ENCODE measurements around the gene TSPAN5.

The TSPAN5 gene

DNA sequence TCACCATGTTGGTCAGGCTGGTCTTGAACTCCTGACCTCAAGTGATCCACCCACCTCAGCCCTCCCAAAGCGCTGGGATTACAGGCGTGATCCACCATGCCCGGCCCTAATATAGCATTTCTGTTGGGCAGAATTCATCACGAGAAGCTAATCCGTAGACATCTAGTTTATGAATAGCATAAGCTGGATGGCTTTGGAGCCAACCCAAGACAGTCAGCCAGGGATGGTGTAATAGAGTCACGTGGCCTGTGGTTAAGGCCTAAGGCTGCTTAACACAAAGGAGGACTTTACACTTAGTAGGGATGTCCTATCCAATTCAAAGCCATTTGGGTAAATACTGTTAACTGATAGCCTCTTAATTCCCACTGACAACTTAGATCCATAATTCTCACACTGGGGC lies 223.6 kb downstream of the TSPAN5 start:
- DNase-seq, result no peak

DNA sequence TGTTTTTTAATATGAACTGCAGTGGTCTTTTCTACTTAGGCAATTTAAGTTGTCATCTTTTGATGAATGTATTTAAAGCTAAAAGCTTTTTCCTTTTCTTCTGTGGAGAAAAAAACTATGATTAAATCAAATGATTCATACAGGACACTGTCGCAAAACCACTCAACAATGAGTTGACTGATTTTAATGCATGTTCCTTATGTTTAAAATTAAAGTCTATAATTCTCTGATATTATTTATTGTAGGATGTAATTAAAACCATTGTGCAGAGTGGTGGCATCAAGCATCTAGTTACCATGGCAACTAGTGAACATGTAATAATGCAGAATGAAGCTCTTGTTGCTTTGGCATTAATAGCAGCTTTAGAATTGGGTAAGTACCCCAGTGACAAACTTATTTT lies 224.7 kb downstream of the TSPAN5 start:
- DNase-seq, result no peak

DNA sequence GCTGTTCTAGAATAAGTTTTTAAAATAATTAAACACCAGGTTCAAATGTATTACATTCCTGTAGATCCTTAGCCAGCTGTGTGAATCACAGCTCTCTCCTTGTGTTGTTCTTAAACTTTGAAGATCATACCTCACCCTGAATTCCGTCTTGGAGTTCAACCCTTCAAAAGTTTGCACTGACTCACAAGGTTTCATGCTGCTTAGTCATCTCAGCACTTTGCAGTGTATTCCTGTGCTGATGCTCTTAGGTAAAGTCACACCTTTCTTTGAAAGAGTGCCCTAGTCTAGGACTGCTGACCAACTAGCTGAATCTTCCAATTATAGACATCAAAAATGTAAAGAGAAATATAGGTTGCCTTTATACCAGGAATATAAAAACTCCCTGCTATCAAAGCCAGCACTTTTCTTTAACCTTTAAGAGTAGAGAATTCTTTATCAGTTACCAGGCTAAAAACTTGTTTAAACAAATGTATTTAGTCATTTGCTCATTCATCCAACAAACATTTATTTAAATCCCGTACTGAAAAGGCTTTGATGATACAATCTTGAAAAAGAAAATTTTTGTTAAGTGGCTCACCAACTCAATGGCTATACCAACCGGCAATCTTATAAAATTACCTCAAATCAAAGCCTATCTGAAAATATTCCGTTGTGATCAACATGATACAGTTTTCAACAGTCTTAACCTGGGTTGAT lies 227.6 kb downstream of the TSPAN5 start:
- DNase-seq, result no peak

DNA sequence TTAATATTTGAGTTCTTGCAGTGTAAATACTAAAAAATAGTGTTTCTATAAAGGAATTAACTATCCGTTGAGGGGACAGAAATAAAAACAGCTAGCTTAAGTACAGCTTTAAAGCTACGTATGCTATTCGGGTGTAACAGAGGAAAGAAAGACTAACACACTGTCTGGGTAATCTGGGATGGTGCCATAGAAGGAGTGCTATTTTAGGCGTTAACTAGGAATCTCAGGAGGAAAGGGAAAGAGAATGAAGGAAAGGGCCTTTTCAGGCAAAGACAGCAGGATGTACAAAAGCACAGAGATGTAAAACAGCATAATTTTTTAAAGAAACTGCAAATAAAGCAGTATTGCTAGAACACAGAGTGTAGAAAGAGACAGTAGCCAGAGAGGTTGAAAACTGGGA lies 235.4 kb downstream of the TSPAN5 start:
- no peak for DNase-seq

DNA sequence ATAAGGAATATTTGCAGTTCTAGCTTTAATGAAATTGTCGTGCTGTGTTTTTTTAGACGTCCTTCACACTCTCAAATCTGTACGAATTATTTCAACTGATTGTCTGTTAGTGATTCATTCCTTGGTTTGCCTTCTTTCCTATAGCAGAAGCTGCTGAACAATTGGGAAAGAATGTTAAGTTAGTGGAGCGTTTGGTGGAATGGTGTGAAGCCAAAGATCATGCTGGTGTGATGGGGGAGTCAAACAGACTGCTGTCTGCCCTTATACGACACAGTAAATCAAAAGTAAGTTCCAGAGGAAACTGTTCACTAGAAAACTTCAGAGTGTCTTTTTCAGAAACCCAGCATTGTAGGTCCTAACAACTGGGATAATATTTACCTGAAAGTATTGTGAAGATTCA lies 237.3 kb downstream of the TSPAN5 start:
- DNase-seq, result no peak
